HEK293 (cell line): ENCODE data around the gene TMEM98.
A peak's percentile ranks its signal among the peaks of the same experiment; 100 is the strongest.

ENCODE experiments used
- CTCF ChIA-PET: fragments of 350-600 bp; formaldehyde crosslinking; extraction: SDS; loops from one replicate; lab custom pipeline; 2021; ENCODE audit warnings: antibody characterized with exemption; lab: Yijun Ruan, JAX
- POLR2A ChIA-PET: fragments of 300-600 bp; formaldehyde crosslinking; extraction: SDS; loops from one replicate; lab custom pipeline; 2020; ENCODE audit warnings: antibody characterized with exemption, inconsistent platforms; lab: Yijun Ruan, JAX
- H3K27ac ChIP-seq: fragments of 200-500 bp; sonication (Bioruptor generic); 2 replicates; pipeline ENCODE4 v1.5.1; 2014; ENCODE audit warnings: low read depth, low read length, control low read depth, inconsistent platforms; ENCODE audit errors: extremely low read depth
- H3K36me3 ChIP-seq, 2 experiments: fragments of 200-500 bp in 1 of 2; sonication (Bioruptor generic) in 1 of 2; 1 replicate in 1 of 2; 2 replicates in 1 of 2; pipeline ENCODE4 v1.5.1; 2014 to 2017; ENCODE audit warnings: inconsistent platforms in 2 of 2, low read length in 2 of 2; ENCODE audit not compliant: control insufficient read depth in 2 of 2, insufficient read depth in 1 of 2
- H3K4me1 ChIP-seq: fragments of 200-500 bp; sonication (Bioruptor generic); 2 replicates; pipeline ENCODE4 v1.5.1; 2014; ENCODE audit warnings: mild to moderate bottlenecking, low read length, inconsistent platforms; ENCODE audit not compliant: control insufficient read depth, insufficient read depth
- H3K4me3 ChIP-seq: 2 replicates; pipeline ENCODE4 v1.5.1; 2011; ENCODE audit warnings: low read depth, mild to moderate bottlenecking, control low read depth, low read length, moderate library complexity
- H3K9me3 ChIP-seq: fragments of 200-500 bp; sonication (Bioruptor generic); 2 replicates; pipeline ENCODE4 v1.5.1; 2014; ENCODE audit warnings: low read depth, low read length, inconsistent platforms; ENCODE audit not compliant: control insufficient read depth, insufficient read depth
- HOXD13 ChIP-seq: sonication (generic); formaldehyde crosslinking; IDR thresholded peaks from 2 replicates; pipeline ENCODE4 v1.8.0; 2022; ENCODE audit warnings: missing genetic modification reagents, borderline replicate concordance
- IKZF3 ChIP-seq: fragments of 450-650 bp; IDR thresholded peaks from 2 replicates; pipeline ENCODE4 v1.5.0; 2018; ENCODE audit warnings: missing biosample characterization, mild to moderate bottlenecking, missing genetic modification characterization, moderate library complexity
- KLF8 ChIP-seq: fragments of 450-650 bp; formaldehyde crosslinking; IDR thresholded peaks from 2 replicates; pipeline ENCODE4 v1.5.1; 2016; ENCODE audit warnings: missing biosample characterization, missing genetic modification characterization
- WT1 ChIP-seq: fragments of 450-650 bp; formaldehyde crosslinking; IDR thresholded peaks from 2 replicates; pipeline ENCODE4 v1.5.1; 2016; ENCODE audit warnings: missing biosample characterization, missing genetic modification characterization
- YY1 ChIP-seq: fragments of 450-650 bp; formaldehyde crosslinking; IDR thresholded peaks from 2 replicates; pipeline ENCODE4 v1.5.1; 2018; ENCODE audit warnings: missing biosample characterization, missing genetic modification characterization
- ZNF16 ChIP-seq: fragments of 450-650 bp; formaldehyde crosslinking; IDR thresholded peaks from 2 replicates; pipeline ENCODE4 v1.5.1; 2016; ENCODE audit warnings: low read depth, missing biosample characterization, missing genetic modification characterization
- ZNF23 ChIP-seq: fragments of 450-650 bp; formaldehyde crosslinking; IDR thresholded peaks from 2 replicates; pipeline ENCODE4 v1.5.1; 2016; ENCODE audit warnings: missing biosample characterization, missing genetic modification characterization, borderline replicate concordance
- ZNF335 ChIP-seq: fragments of 450-650 bp; formaldehyde crosslinking; conservative IDR thresholded peaks from 2 replicates; pipeline ENCODE4 v1.5.1; 2016; ENCODE audit warnings: missing biosample characterization, missing genetic modification characterization
- ZNF416 ChIP-seq: fragments of 450-650 bp; formaldehyde crosslinking; IDR thresholded peaks from 2 replicates; pipeline ENCODE4 v1.5.1; 2016; ENCODE audit warnings: missing biosample characterization, missing genetic modification characterization
- ZNF521 ChIP-seq: fragments of 450-650 bp; formaldehyde crosslinking; IDR thresholded peaks from 2 replicates; pipeline ENCODE4 v1.5.1; 2017; ENCODE audit warnings: missing biosample characterization, mild to moderate bottlenecking, missing genetic modification characterization
- ZNF571 ChIP-seq: fragments of 450-650 bp; formaldehyde crosslinking; IDR thresholded peaks from 2 replicates; pipeline ENCODE4 v1.5.0; 2017; ENCODE audit warnings: missing biosample characterization, missing genetic modification characterization
- ZNF621 ChIP-seq: fragments of 450-650 bp; formaldehyde crosslinking; IDR thresholded peaks from 2 replicates; pipeline ENCODE4 v1.5.1; 2017; ENCODE audit warnings: missing biosample characterization, missing genetic modification characterization
- ZNF624 ChIP-seq: fragments of 450-650 bp; formaldehyde crosslinking; IDR thresholded peaks from 2 replicates; pipeline ENCODE4 v1.5.1; 2017; ENCODE audit warnings: missing biosample characterization, missing genetic modification characterization
- ZNF658 ChIP-seq: fragments of 450-650 bp; formaldehyde crosslinking; IDR thresholded peaks from 2 replicates; pipeline ENCODE4; 2016; ENCODE audit warnings: missing biosample characterization, missing genetic modification characterization
- ZNF660 ChIP-seq: fragments of 450-650 bp; IDR thresholded peaks from 2 replicates; pipeline ENCODE4 v1.5.1; 2018; ENCODE audit warnings: missing biosample characterization, mild to moderate bottlenecking, missing genetic modification characterization
- ZNF776 ChIP-seq: fragments of 450-650 bp; formaldehyde crosslinking; IDR thresholded peaks from 2 replicates; pipeline ENCODE4 v1.5.0; 2017; ENCODE audit warnings: missing biosample characterization, missing genetic modification characterization, borderline replicate concordance
- ZNF785 ChIP-seq: fragments of 450-650 bp; formaldehyde crosslinking; IDR thresholded peaks from 2 replicates; pipeline ENCODE4 v1.5.1; 2016; ENCODE audit warnings: missing biosample characterization, missing genetic modification characterization
- TF ChIP-seq, protein P1 (sequence below): fragments of 450-650 bp; formaldehyde crosslinking; IDR thresholded peaks from 2 replicates; pipeline ENCODE4 v1.5.1; 2016; ENCODE audit warnings: missing biosample characterization, missing genetic modification characterization
- TF ChIP-seq, protein P2 (sequence below): fragments of 450-650 bp; formaldehyde crosslinking; optimal IDR thresholded peaks from 2 replicates; pipeline ENCODE3; 2016; ENCODE audit warnings: missing biosample characterization, mild to moderate bottlenecking, missing genetic modification characterization
- TF ChIP-seq, protein P3 (sequence below): sonication (generic); formaldehyde crosslinking; IDR thresholded peaks from 2 replicates; pipeline ENCODE4 v1.8.1; 2022; ENCODE audit warnings: mild to moderate bottlenecking, moderate library complexity, missing genetic modification reagents
- TF ChIP-seq, protein P4 (sequence below): fragments of 450-650 bp; formaldehyde crosslinking; IDR thresholded peaks from 2 replicates; pipeline ENCODE4; 2016; ENCODE audit warnings: missing biosample characterization, missing genetic modification characterization
- TF ChIP-seq, protein P5 (sequence below): fragments of 450-650 bp; formaldehyde crosslinking; IDR thresholded peaks from 2 replicates; pipeline ENCODE4 v1.5.1; 2016; ENCODE audit warnings: missing biosample characterization, missing genetic modification characterization
- TF ChIP-seq, protein P6 (sequence below): fragments of 450-650 bp; formaldehyde crosslinking; IDR thresholded peaks from 2 replicates; pipeline ENCODE4 v1.5.1; 2016; ENCODE audit warnings: missing biosample characterization, missing genetic modification characterization

Gene TMEM98

DNA sequence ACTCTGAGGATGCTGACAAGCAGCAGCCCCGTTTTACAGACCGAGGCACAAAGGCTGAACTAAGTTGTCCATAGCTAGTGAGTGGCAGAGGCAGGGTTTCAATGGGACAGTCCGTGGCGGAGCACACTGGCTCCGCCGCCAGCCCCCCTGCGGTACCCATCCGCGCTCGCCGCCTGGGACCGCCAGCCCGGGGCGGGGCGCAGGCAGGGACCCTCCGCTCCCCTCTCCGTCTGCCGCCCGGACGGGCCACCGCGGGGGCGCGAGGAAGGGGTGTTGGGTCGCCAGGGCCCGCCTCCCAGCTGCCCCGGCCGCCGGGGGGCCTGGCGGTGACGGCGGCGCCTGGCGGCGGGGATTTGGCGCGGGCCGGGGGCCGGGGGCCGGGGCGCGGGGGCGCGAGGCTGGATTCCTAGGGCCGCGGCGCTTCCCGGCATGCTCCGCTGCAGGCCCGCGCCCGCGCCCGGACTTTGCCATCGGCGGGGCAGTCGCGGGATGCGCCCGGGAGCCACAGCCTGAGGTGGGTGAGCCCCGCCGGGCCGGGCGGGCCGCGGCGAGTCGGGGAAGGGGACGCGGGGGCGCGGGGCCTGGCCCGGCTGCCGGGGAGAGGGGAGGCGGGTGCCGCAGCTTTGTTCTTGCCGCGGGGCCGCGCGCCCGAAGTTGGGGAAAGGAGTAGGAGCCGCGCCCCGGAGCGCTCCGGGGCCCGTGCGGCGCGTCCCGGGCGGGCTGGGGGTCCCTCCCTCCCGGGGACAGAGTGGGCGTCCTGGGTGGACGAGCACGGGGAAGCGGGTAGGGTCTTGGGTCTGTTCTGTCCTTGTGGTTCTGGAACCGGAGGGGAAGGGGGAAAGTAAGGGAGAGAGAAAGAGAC is at the start of gene TMEM98 (continued):
- TF ChIP-seq ZNF621 (tag by site-specific recombination) (no peak), ZNF571 (tag by site-specific recombination) (no peak), ZNF658 (tag by site-specific recombination) (no peak), ZNF785 (tag by site-specific recombination) (no peak), ZNF521 (tag by site-specific recombination) (no peak), ZNF335 (peak; percentile 44), ZNF776 (tag by site-specific recombination) (no peak)
- TF ChIP-seq, protein P1, sequence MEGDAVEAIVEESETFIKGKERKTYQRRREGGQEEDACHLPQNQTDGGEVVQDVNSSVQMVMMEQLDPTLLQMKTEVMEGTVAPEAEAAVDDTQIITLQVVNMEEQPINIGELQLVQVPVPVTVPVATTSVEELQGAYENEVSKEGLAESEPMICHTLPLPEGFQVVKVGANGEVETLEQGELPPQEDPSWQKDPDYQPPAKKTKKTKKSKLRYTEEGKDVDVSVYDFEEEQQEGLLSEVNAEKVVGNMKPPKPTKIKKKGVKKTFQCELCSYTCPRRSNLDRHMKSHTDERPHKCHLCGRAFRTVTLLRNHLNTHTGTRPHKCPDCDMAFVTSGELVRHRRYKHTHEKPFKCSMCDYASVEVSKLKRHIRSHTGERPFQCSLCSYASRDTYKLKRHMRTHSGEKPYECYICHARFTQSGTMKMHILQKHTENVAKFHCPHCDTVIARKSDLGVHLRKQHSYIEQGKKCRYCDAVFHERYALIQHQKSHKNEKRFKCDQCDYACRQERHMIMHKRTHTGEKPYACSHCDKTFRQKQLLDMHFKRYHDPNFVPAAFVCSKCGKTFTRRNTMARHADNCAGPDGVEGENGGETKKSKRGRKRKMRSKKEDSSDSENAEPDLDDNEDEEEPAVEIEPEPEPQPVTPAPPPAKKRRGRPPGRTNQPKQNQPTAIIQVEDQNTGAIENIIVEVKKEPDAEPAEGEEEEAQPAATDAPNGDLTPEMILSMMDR (tag by site-specific recombination) = no peak
- TF ChIP-seq, protein P2, sequence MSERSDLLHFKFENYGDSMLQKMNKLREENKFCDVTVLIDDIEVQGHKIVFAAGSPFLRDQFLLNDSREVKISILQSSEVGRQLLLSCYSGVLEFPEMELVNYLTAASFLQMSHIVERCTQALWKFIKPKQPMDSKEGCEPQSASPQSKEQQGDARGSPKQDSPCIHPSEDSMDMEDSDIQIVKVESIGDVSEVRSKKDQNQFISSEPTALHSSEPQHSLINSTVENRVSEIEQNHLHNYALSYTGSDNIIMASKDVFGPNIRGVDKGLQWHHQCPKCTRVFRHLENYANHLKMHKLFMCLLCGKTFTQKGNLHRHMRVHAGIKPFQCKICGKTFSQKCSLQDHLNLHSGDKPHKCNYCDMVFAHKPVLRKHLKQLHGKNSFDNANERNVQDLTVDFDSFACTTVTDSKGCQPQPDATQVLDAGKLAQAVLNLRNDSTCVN (tag by site-specific recombination) = peak; percentile 66
- TF ChIP-seq, protein P3, sequence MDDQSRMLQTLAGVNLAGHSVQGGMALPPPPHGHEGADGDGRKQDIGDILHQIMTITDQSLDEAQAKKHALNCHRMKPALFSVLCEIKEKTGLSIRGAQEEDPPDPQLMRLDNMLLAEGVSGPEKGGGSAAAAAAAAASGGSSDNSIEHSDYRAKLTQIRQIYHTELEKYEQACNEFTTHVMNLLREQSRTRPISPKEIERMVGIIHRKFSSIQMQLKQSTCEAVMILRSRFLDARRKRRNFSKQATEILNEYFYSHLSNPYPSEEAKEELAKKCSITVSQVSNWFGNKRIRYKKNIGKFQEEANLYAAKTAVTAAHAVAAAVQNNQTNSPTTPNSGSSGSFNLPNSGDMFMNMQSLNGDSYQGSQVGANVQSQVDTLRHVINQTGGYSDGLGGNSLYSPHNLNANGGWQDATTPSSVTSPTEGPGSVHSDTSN = peak; percentile 60; the same call in 1 of the 2 replicates

DNA sequence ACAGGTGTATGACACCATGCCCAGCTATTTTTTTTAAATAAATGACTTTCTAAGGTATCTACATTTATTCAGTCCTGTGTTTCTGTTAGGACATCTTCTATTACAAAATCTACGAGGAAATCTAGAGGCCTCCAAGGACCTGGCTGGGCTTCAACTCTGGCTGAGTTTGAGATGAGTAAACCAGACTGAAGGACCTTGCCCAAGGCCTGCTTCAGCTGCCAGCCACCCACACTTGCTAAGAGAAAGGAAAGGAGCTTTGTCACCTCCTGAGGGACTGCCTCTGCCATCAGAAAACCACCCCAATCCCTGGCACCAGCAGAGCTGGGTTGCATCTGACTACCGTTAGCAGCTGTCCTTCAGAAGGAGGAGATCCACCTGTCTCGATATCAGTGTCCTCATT is 49.7 kb upstream of the TMEM98 start:
- Histone ChIP-seq H3K9me3 (no peaks in the 10 kb centered on the region), H3K4me1 (peaks cover 9% of the 10 kb centered on the region), H3K36me3 (peaks cover 0 to 7% of the 10 kb centered on the region in 2 experiments; a peak in 1 of 3 replicates), H3K4me3 (no peak overlapping the region), H3K27ac (no peak overlapping the region)
- TF ChIP-seq, protein P4, sequence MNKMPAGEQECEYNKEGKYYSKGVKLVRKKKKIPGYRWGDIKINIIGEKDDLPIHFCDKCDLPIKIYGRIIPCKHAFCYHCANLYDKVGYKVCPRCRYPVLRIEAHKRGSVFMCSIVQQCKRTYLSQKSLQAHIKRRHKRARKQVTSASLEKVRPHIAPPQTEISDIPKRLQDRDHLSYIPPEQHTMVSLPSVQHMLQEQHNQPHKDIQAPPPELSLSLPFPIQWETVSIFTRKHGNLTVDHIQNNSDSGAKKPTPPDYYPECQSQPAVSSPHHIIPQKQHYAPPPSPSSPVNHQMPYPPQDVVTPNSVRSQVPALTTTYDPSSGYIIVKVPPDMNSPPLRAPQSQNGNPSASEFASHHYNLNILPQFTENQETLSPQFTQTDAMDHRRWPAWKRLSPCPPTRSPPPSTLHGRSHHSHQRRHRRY = no peak
- TF ChIP-seq IKZF3 = no peak
- TF ChIP-seq, protein P5, sequence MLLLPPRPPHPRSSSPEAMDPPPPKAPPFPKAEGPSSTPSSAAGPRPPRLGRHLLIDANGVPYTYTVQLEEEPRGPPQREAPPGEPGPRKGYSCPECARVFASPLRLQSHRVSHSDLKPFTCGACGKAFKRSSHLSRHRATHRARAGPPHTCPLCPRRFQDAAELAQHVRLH (tag by site-specific recombination) = no peak
- no peak for TF ChIP-seq HOXD13
- TF ChIP-seq, protein P1 (tag by site-specific recombination) = no peak
- TF ChIP-seq, protein P6, sequence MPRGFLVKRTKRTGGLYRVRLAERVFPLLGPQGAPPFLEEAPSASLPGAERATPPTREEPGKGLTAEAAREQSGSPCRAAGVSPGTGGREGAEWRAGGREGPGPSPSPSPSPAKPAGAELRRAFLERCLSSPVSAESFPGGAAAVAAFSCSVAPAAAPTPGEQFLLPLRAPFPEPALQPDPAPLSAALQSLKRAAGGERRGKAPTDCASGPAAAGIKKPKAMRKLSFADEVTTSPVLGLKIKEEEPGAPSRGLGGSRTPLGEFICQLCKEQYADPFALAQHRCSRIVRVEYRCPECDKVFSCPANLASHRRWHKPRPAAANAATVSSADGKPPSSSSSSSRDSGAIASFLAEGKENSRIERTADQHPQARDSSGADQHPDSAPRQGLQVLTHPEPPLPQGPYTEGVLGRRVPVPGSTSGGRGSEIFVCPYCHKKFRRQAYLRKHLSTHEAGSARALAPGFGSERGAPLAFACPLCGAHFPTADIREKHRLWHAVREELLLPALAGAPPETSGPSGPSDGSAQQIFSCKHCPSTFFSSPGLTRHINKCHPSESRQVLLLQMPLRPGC (tag by site-specific recombination) = no peak
- TF ChIP-seq ZNF624 = no peak
- no peak for TF ChIP-seq ZNF660 (tag by site-specific recombination)
- TF ChIP-seq, protein P2 (tag by site-specific recombination) = no peak
- TF ChIP-seq KLF8 (tag by site-specific recombination) = no peak
- TF ChIP-seq ZNF416 = no peak
- no peak for TF ChIP-seq ZNF23 (tag by site-specific recombination)
- no peak for TF ChIP-seq ZNF621 (tag by site-specific recombination)
- no peak for TF ChIP-seq WT1 (tag by site-specific recombination)
- no peak for TF ChIP-seq ZNF16
- no peak for TF ChIP-seq YY1 (tag by site-specific recombination)
- CTCF ChIA-PET = interaction anchor here (0.6 to 6.8 kb wide), 35 partner anchors 8 to 416 kb away, joined by 3 to 211 read pairs (median 7); partner anchors contain the start of gene CDK5R1
- POLR2A ChIA-PET = interaction anchor here (0.9 to 1.6 kb wide), 2 partner anchors 24 to 95 kb away, joined by 3 to 4 read pairs; no protein-coding TSS in a partner anchor
